Activated T-helper 17 cell treated with anti-CD3 and anti-CD28 coated beads, Interleukin-2, amount 50 U/mL, for 72 hours (primary cell): ENCODE data around the gene CERKL. TPM values are rescaled to one million over a fixed set of nuclear protein-coding genes. Genes with fewer than 3 reads are reported as not detected.

Experiments
- ATAC-seq: fragments of 150-1000 bp; cut with Tn5 transposase; replicated peaks from 2 replicates; pipeline ENCODE4 v1.10.0; 2021; ENCODE audit warnings: mild to moderate bottlenecking, moderate library complexity
- H3K27ac Mint-ChIP-seq: one replicate; pipeline ENCODE4 v1.8.0; 2022; ENCODE audit warnings: mixed read lengths
- H3K27me3 Mint-ChIP-seq: one replicate; pipeline ENCODE4 v1.8.0; 2022; ENCODE audit warnings: mixed read lengths
- H3K36me3 Mint-ChIP-seq: one replicate; pipeline ENCODE4 v1.8.0; 2022; ENCODE audit warnings: low read depth, mild to moderate bottlenecking, mixed read lengths
- H3K4me1 Mint-ChIP-seq: one replicate; pipeline ENCODE4 v1.8.0; 2022; ENCODE audit warnings: mixed read lengths
- H3K4me3 Mint-ChIP-seq: one replicate; pipeline ENCODE4 v1.8.0; 2022; ENCODE audit warnings: mild to moderate bottlenecking, mixed read lengths
- H3K9me3 Mint-ChIP-seq: one replicate; pipeline ENCODE4 v1.8.0; 2022; ENCODE audit warnings: mixed read lengths
- total RNA-seq, 2 donors: library from RNA; stranded (reverse); gene quantifications; one replicate each; pipeline ENCODE4 v1.2.3, GENCODE V29; 2022

CERKL gene
- total RNA-seq, 2 donors from 2014 or later, result not detected

DNA sequence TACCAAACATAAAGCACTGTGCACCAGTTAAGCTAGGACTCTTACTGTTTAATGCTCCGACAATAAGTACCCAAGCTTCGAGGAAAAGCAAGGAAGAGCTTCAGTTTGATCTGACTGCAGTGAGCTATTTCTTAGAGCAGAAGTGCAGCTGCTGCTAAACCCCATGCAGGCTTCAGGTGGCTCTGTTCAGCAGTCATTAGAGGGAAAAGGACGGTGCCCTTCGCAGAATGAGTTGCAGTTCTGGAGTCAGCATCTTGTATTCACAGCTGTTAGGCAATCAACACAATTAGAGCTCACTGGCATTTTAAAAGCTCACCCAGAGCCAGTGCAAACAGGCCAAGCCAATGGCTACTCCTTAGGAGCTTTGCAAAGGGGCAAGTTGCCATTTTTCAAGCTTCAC lies 1.5 kb upstream of the CERKL start:
- no peaks in the 10 kb centered on the region for H3K4me1 Mint-ChIP-seq
- no peaks in the 10 kb centered on the region for H3K9me3 Mint-ChIP-seq
- ATAC-seq, result no peak
- H3K27ac Mint-ChIP-seq, result no peak overlapping the region
- H3K27me3 Mint-ChIP-seq, result peaks cover 48% of the 10 kb centered on the region
- no peaks in the 10 kb centered on the region for H3K36me3 Mint-ChIP-seq
- H3K4me3 Mint-ChIP-seq, result no peak overlapping the region

DNA sequence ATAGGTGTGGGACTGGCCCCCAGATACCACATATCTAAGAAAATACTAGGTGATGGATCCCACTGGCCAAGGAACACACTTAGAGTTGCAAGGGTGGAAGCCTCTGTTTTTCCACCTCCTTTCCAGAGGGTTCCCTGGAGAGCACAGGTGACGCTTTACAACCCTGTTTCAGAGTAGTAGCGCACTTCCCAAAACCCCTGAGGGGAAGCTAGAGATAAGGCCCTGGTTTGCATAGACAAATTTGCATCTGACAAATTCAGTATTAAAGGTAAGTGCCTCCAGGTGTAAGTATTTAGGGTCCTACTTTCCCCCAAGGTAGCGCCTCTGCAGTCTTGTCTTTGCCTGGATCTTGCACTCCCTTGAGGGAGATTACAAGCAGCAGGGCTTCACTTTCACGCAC lies 474 bp upstream of the CERKL start:
- ATAC-seq, result no peak
- H3K9me3 Mint-ChIP-seq, result no peaks in the 10 kb centered on the region
- H3K27ac Mint-ChIP-seq, result no peak overlapping the region
- H3K4me3 Mint-ChIP-seq, result peak overlapping the region; percentile 44
- no peaks in the 10 kb centered on the region for H3K4me1 Mint-ChIP-seq
- H3K27me3 Mint-ChIP-seq, result peaks cover 54% of the 10 kb centered on the region
- no peaks in the 10 kb centered on the region for H3K36me3 Mint-ChIP-seq

- Mint-ChIP-seq H3K9me3 (no peaks in the 10 kb centered on the region), H3K4me3 (no peak overlapping the region)
Observed at GRCh38 chr2:181655519-181655918, 1.4 kb downstream of the CERKL start.

DNA sequence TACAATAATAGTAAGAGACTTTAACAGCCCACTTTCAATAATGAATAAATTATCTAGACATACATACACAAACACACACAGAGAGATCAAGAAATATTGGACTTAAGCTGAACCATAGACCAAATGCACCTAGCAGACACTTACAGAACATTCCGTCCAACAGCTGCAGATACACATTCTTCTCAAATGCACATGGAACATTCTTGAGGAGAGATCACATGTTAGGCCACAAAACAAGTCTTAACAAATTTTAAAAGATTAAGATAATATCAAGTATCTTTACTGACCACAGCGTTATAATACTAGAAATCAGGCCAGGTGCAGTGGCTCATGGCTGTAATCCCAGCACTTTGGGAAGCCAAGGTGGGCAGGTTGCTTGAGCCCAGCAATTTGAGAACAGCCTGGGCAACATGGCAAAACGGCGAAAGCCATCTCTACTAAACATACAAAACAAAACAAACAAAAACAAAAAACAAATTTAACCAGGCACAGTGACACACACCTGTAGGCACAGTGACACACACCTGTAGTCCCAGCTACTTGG lies 7.4 kb downstream of the CERKL start:
- no peaks in the 10 kb centered on the region for H3K36me3 Mint-ChIP-seq
- H3K4me1 Mint-ChIP-seq, result no peaks in the 10 kb centered on the region
- H3K27ac Mint-ChIP-seq, result no peak overlapping the region
- no peak overlapping the region for H3K4me3 Mint-ChIP-seq
- H3K9me3 Mint-ChIP-seq, result no peaks in the 10 kb centered on the region
- no peak for ATAC-seq
- peaks cover 53% of the 10 kb centered on the region for H3K27me3 Mint-ChIP-seq

More at GRCh38 chr2:181655519-181655918, 1.4 kb downstream of the CERKL start:
- ATAC-seq, result no peak
- Mint-ChIP-seq H3K36me3 (no peaks in the 10 kb centered on the region), H3K4me1 (no peaks in the 10 kb centered on the region), H3K27me3 (peaks cover 59% of the 10 kb centered on the region), H3K27ac (no peak overlapping the region)

- H3K4me3 Mint-ChIP-seq, result no peak overlapping the region
- H3K27ac Mint-ChIP-seq, result no peak overlapping the region
- no peaks in the 10 kb centered on the region for H3K9me3 Mint-ChIP-seq
- H3K36me3 Mint-ChIP-seq, result no peaks in the 10 kb centered on the region
- ATAC-seq, result no peak
- H3K4me1 Mint-ChIP-seq, result no peaks in the 10 kb centered on the region
- peaks cover 52% of the 10 kb centered on the region for H3K27me3 Mint-ChIP-seq
Observed at GRCh38 chr2:181648478-181649155, 8.3 kb downstream of the CERKL start.

DNA sequence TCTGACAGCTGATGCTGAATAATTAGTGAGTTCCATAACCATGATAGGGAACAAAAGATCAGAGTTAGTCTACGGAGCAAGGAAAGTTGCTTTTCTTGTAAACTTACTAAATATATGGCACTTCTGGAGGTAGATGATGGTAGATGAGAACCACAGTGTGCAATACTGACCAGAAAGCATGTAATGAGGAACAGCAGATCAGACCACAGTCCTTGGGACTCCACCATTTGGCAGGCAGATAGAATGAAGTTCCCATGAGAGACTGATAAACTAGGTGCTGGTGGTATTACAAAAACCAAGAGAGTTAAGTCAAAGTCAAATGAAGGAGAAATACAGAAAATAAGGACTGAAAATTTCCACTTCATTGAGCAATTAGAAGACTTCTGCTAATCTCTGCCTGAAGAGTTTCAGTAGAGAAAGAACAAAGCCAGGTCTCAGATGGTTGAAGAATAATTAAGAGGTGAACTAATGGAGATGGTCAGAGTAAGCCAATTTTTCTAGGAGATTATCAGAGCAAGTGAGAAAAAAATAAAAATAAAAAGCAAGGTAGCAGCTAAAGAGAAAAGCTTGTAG lies 10.4 kb downstream of the CERKL start:
- no peaks in the 10 kb centered on the region for H3K9me3 Mint-ChIP-seq
- H3K27me3 Mint-ChIP-seq, result peaks cover 41% of the 10 kb centered on the region
- H3K4me3 Mint-ChIP-seq, result no peak overlapping the region
- H3K27ac Mint-ChIP-seq, result no peak overlapping the region
- no peaks in the 10 kb centered on the region for H3K4me1 Mint-ChIP-seq
- H3K36me3 Mint-ChIP-seq, result no peaks in the 10 kb centered on the region
- ATAC-seq, result no peak

- Mint-ChIP-seq H3K27ac (no peak overlapping the region), H3K27me3 (peaks cover 40% of the 10 kb centered on the region), H3K9me3 (no peaks in the 10 kb centered on the region), H3K4me3 (no peak overlapping the region), H3K4me1 (no peaks in the 10 kb centered on the region), H3K36me3 (no peaks in the 10 kb centered on the region)
- no peak for ATAC-seq
Observed at GRCh38 chr2:181643151-181643550, 13.8 kb downstream of the CERKL start.

DNA sequence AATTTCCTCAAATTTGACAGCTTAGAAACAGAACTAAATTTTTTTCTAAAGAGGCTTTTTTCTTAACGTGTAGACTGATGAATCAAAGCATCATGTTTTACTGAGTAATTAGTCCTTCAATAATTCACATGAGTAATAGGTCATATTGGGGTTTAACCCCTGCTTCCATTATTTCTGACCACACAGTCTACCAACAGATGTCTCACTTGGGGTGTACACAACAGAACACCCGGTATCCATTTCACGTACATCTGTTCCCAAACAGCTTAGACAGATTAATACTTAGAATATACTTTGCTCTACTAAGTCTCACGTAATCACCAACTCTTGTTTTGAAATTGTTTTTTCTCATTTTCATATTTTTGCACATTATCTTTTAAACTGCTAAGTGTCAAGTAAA lies 14.8 kb downstream of the CERKL start:
- no peak overlapping the region for H3K27ac Mint-ChIP-seq
- H3K36me3 Mint-ChIP-seq, result no peaks in the 10 kb centered on the region
- no peak for ATAC-seq

GRCh38 chr2:181639686-181640085 lies 17.2 kb downstream of the CERKL start:
- Mint-ChIP-seq H3K27me3 (peaks cover 19% of the 10 kb centered on the region), H3K27ac (no peak overlapping the region), H3K4me3 (no peak overlapping the region), H3K9me3 (no peaks in the 10 kb centered on the region), H3K4me1 (no peaks in the 10 kb centered on the region), H3K36me3 (no peaks in the 10 kb centered on the region)
- ATAC-seq, result no peak

More for the DNA sequence above, 14.8 kb downstream of the CERKL start:
- Mint-ChIP-seq H3K4me3 (no peak overlapping the region), H3K4me1 (no peaks in the 10 kb centered on the region), H3K9me3 (no peaks in the 10 kb centered on the region), H3K27me3 (peaks cover 32% of the 10 kb centered on the region)

GRCh38 chr2:181632733-181633401 lies 24.0 kb downstream of the CERKL start:
- Mint-ChIP-seq H3K4me3 (no peak overlapping the region), H3K27me3 (peaks cover 16% of the 10 kb centered on the region), H3K9me3 (no peaks in the 10 kb centered on the region), H3K27ac (no peak overlapping the region), H3K36me3 (no peaks in the 10 kb centered on the region), H3K4me1 (no peaks in the 10 kb centered on the region)
- ATAC-seq, result peak; percentile 11

- Mint-ChIP-seq H3K9me3 (no peaks in the 10 kb centered on the region), H3K4me3 (no peak overlapping the region), H3K36me3 (no peaks in the 10 kb centered on the region), H3K27ac (no peak overlapping the region), H3K27me3 (peaks cover 28% of the 10 kb centered on the region), H3K4me1 (no peaks in the 10 kb centered on the region)
- ATAC-seq, result no peak
Observed at GRCh38 chr2:181628590-181629585, 28.0 kb downstream of the CERKL start.

GRCh38 chr2:181627545-181627944 lies 29.4 kb downstream of the CERKL start:
- Mint-ChIP-seq H3K27ac (no peak overlapping the region), H3K4me1 (no peaks in the 10 kb centered on the region), H3K9me3 (no peaks in the 10 kb centered on the region), H3K36me3 (no peaks in the 10 kb centered on the region), H3K4me3 (no peak overlapping the region), H3K27me3 (peaks cover 30% of the 10 kb centered on the region)
- no peak for ATAC-seq

GRCh38 chr2:181626671-181627070 lies 30.2 kb downstream of the CERKL start:
- ATAC-seq, result no peak
- Mint-ChIP-seq H3K36me3 (no peaks in the 10 kb centered on the region), H3K27ac (no peak overlapping the region), H3K4me1 (no peaks in the 10 kb centered on the region), H3K27me3 (peaks cover 30% of the 10 kb centered on the region), H3K9me3 (no peaks in the 10 kb centered on the region), H3K4me3 (no peak overlapping the region)

DNA sequence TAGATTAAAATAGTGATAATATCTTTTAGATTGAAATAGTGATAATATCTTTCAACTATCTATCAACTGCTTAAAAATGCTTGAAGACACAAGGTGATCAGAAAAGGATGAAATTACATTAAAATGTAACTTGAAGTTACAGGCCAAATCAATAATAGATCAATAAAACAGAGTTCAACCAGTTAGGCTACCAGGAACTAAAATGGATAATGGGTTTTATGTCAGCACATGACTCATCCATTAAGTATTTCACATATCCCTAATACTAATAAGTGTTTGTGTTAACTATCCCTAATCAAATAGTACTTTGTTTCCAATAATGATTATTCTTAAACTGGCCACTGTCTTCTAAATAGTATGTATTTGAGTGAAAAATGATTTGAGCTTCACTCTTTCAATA lies 33.7 kb downstream of the CERKL start:
- H3K9me3 Mint-ChIP-seq, result no peaks in the 10 kb centered on the region
- H3K4me1 Mint-ChIP-seq, result no peaks in the 10 kb centered on the region
- no peak overlapping the region for H3K27ac Mint-ChIP-seq
- H3K36me3 Mint-ChIP-seq, result no peaks in the 10 kb centered on the region
- peaks cover 27% of the 10 kb centered on the region for H3K27me3 Mint-ChIP-seq
- no peak for ATAC-seq
- no peak overlapping the region for H3K4me3 Mint-ChIP-seq
